Right renal pelvis (tissue), 4 donors: ENCODE results near the gene SAMD13. TPM values are rescaled to one million over a fixed set of nuclear protein-coding genes. Genes with fewer than 3 reads are reported as not detected.

ENCODE experiments used
- DNase-seq, 4 donors: peaks; one replicate each; pipeline ENCODE4 v3.0.0-alpha.2; 2013; ENCODE audit warnings: low read depth in 4 of 4, low spot score in 3 of 4, missing footprints in 1 of 4
- polyA plus RNA-seq, 4 donors: library from polyadenylated mRNA; unstranded; fragments of 120-200 nt; gene quantifications; one replicate each; pipeline ENCODE4 v1.2.1, GENCODE V29; 2013; ENCODE audit not compliant: insufficient read length in 4 of 4

The SAMD13 gene
- polyA plus RNA-seq, 4 donors, result 6.0 to 8.1 (median 6.7) TPM

DNA sequence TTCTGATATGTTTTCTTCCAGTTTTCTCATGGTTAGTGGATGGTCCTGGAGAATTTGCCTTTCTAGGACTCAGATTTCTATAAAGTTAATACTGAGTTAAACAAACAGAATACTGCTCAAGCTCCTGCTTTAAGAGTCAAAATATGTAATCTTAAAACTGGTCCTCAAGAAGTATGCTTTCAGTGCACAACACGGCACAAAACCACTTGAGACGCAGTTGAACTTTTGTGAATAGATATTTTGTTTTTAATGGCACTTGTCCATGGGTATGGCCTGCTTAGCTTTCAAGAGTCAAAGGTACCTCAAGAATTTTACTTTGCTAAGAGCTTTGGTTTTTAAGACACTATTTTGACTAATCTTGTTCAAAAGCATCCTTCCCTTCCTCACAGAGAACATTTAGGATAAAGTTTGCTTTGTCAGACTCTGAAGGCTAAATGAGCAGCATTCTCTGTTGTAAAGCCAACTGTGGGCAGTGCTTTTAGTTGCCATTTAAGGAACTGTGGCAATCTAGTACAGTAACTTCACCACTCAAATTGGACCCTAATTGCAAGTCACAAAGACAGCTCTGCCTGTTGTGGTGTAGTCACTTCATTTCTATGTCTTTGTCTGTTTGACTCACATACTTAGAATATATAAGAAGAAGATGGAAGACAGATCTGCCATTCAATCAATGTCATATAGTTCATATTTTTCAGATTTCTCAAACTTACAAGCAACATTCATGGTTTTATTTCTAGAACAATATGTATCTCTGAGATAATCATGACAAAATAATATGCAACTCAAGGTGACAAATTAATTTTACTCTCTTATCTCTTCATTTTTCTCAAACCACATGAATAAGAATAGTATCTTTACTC is 28.8 kb downstream of the SAMD13 start:
- no peak for DNase-seq

- DNase-seq, result no peak
Measured at GRCh38 chr1:84339503-84339902, 38.0 kb downstream of the SAMD13 start.

- DNase-seq, result no peak
Measured at GRCh38 chr1:84344286-84344685, 42.8 kb downstream of the SAMD13 start.

DNA sequence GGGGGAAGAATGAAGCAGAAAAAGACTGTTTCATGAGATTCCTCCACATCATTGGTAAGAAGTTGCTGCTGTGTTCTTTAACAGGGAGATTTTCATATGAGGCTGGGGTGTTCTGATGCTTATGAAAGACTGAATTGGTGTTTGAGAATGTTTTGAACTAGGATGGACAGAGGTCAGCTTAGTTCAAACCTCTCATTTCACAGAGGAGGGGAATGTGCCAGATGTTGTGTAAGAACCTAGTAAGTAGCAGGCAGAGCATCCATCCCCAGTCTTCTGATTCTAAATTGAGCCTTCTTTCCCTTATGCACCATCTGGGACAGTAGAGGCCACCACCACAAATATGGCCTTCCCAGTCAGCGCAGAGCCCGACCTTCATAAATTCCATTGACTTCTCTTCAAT is 43.7 kb downstream of the SAMD13 start:
- DNase-seq, result no peak

DNA sequence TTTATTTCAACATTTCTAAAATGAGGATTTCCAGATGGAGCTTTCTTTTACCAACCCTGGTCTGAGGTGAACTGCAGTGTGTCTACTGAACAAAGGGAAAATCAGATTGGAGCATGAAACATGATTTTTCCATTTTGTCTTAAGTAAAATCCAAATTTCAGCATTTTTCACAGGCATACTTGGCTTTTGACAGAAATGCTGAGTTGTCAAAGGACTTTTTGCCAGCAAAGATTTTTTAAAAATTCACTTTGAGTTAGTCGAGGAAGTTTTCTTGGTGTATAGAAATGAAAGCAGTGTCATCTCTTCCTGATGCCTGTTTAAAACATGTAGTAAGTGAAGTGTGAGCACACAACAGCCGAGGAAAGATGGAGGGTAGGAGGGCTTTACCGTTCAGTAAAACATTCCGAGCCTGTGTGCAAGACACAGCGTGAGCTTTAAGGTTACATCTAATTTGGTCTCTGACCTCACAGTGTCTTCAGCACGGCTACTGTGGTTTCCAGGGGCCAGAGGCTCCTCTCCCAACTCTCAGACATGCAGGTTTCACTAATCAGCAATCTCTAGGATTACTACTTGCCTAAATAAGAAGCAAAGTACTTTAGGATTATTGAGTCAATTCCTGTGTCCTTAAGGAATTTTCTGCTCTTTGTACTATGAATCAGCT is 45.9 kb downstream of the SAMD13 start:
- no peak for DNase-seq

DNA sequence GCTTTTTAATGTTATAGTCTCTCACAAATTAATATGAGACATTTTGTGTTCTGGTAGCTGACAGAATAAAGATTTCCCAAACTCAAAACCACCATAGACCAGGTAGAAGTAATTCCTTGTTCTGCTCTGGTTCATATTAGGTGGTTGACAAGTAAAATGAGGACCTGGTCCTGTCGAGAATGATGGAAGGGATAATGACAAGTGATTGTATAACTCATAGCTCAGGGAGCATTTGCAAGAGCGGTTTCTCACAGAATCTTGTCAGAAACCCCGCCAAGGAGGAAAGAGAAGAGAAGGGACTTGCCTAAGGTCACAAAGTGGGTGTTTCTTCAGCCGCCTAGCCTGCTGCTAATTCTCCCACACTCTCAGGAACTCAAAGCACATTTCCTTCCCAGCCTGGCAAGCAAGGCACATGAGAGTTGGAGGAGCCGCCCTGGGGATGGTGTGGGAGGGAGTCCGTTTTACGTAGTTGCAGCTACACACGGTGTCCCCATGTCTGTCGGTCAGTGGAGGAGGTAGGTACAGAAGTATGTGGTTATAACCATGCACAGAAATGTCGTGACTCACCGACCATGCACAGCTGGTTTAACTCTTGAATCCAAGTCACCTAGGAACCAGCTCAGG is 46.5 kb downstream of the SAMD13 start:
- DNase-seq, result no peak

DNA sequence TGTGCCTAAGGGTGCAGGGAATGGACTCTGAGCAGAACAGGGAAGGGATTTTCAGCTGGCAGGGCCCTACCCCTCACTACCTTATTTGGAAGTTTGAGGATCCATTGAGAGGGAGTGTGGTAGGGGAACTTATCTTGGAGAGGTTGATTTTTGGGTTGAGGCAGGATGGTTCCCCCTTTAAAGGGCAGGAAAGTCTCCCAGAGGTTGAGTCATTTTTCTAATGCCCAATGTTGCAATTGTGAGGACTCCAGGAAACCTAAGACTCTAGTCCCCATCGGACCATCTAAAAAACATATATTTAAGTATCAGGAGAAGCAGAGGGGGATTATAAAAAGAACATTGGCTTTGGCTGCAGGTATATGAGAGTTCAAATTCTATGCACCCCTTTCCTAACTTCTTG is 47.3 kb downstream of the SAMD13 start:
- no peak for DNase-seq

- DNase-seq, result no peak
Measured at GRCh38 chr1:84350104-84350503, 48.6 kb downstream of the SAMD13 start.

DNA sequence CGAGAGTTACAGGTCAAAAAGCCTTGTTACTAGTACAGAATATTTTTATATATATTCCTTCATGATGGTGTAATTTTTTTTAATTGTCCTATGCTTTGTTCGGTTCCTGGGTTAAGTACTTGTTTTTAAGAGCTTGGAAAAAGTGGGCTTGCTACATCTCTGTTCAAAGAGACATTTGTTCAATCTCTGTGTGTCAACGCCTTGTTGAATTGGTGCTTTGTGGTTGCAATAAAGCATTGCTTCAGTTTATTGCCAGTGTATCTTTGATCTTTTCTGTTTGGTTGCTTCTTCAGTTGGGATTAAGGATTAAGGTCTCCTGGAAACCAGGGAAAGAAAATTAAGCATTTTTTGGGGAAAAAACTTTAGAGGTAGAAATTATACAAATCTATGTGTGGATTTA is 49.0 kb downstream of the SAMD13 start:
- no peak for DNase-seq

- no peak for DNase-seq
Measured at GRCh38 chr1:84352298-84353106, 51.0 kb downstream of the SAMD13 start.

DNA sequence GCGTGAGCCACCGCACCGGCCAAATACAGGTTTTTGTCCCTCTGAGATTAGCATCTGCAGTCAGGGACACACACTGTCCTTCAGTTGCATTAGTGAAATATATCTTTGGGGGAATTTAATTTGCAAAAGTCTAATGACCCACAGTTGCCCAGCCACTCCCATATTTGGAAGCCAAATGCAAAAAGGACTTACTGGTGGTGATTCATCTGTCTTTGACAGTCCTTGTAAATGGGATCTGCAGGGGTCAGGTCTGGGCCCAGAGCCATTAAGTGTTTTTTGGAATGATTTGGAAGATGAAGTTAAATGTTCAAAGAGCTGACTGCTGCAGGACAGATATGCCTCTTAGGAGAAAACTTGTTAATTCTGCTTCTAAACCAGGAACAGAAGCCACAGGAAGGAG is 52.2 kb downstream of the SAMD13 start:
- DNase-seq, result no peak

DNA sequence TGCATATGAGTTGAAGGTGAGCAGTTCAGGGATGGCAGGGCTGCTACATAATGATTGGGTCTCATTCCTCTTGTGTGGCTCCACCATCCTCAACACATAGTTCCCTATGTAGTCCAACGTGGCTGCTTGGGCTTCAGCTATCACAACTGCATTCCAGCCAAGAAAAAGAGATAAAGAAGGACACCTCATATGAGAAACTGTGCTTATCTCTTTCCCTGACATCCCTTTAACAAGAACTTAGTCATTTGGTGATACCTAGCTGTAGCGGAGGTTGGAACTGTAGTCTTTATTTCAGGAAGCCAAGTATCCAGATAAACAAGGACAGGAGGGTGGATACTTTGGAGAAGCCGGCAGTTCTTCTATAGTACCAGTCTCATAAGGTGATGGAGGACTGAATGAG is 54.0 kb downstream of the SAMD13 start:
- no peak for DNase-seq

GRCh38 chr1:84356881-84357280 is 55.4 kb downstream of the SAMD13 start:
- no peak for DNase-seq

- DNase-seq, result no peak
Measured at GRCh38 chr1:84358695-84359094, 57.2 kb downstream of the SAMD13 start.

GRCh38 chr1:84360316-84360715 is 58.8 kb downstream of the SAMD13 start:
- DNase-seq, result no peak

- no peak for DNase-seq
Measured at GRCh38 chr1:84361796-84362195, 60.3 kb downstream of the SAMD13 start.

DNA sequence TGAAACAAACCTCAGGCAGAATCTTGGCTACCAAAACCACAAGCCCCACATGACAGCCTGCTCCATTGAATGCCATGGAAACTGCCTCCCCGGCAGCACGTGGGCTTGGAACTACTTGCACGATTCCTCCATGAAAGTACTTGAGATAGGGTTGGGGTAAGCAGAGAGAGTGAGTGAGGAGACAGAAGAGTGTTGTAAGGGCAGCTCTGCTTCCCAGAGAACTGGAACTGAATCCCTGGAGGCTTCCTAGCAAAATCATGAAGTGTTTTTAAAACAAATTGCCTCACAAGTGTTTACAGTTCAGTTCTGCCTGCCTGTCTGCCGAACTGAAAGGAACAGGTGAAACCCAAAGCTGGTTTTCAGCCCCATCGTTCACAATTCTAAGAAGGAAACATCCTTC is 61.5 kb downstream of the SAMD13 start:
- DNase-seq, result no peak

DNA sequence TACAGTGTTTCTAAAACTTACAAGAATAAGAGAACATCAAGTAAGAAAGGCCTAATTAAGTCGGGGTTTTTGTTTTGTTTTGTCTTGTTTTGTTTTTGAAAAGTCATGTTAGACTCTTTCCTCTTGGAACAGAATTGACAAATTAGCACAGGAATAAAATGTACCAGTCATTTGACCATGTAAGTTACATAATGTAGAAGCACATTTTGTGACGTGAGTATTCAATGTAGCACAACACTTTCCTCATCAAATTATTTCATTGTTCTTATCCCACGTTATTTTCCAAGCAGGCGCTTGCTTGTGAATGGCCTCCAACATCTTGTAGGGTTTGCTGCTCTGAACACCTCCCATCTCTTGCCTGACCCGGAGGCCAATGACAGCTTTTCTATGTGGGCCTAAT is 62.1 kb downstream of the SAMD13 start:
- DNase-seq, result no peak

GRCh38 chr1:84365225-84366221 is 64.0 kb downstream of the SAMD13 start:
- DNase-seq, result no peak

- no peak for DNase-seq
Measured at GRCh38 chr1:84366786-84367185, 65.3 kb downstream of the SAMD13 start.
